ENCODE measurements around the gene SLC4A2. TPM values are rescaled to one million over a fixed set of nuclear protein-coding genes. Genes with fewer than 3 reads are reported as not detected.
"Not testable (repeated sequence)": the region's sequence is repeated elsewhere in the genome, so short reads cannot be mapped to it uniquely, and the experiment has no call there.

Gene SLC4A2
- total RNA-seq, 1 donor from 2014 or later, result 371 TPM

- Mint-ChIP-seq H3K4me1 (ENCODE audit: low read depth) (peaks cover 21% of the 10 kb centered on the region), H3K27ac (ENCODE audit: unreplicated experiment) (no peak overlapping the region), H3K4me3 (ENCODE audit: unreplicated experiment) (no peak overlapping the region), H3K36me3 (ENCODE audit: low read depth) (peaks cover 2% of the 10 kb centered on the region), H3K9me3 (ENCODE audit: low read depth) (no peaks in the 10 kb centered on the region), H3K27me3 (ENCODE audit: low read depth) (no peaks in the 10 kb centered on the region)
- no peak for TF ChIP-seq CTCF (IDR thresholded peaks at IDR 0.05)
- no peak for DNase-seq (ENCODE audit: low spot score)
These were observed 33.3 kb upstream of the SLC4A2 start for GRCh38 chr7:151025924-151026671.

- H3K4me1 Mint-ChIP-seq (ENCODE audit: low read depth), result peaks cover 21% of the 10 kb centered on the region
These were observed 32.3 kb upstream of the SLC4A2 start for GRCh38 chr7:151026771-151027727.

GRCh38 chr7:151027728-151028130 is 31.7 kb upstream of the SLC4A2 start:
- H3K36me3 Mint-ChIP-seq (ENCODE audit: low read depth), result not testable (repeated sequence)

More at GRCh38 chr7:151026771-151027727, 32.3 kb upstream of the SLC4A2 start:
- H3K36me3 Mint-ChIP-seq (ENCODE audit: low read depth); H3K27me3 Mint-ChIP-seq (ENCODE audit: low read depth); DNase-seq (ENCODE audit: low spot score); H3K9me3 Mint-ChIP-seq (ENCODE audit: low read depth): not testable (repeated sequence)
- peak overlapping the region; percentile 70 for H3K27ac Mint-ChIP-seq (ENCODE audit: unreplicated experiment)
- peak overlapping the region; percentile 95 for H3K4me3 Mint-ChIP-seq (ENCODE audit: unreplicated experiment)

GRCh38 chr7:151028131-151028947 is 31.1 kb upstream of the SLC4A2 start, which contains the start of gene ABCB8:
TSS of gene ABCB8 (plus strand) at chr7:151028450. CDS start at chr7:151028516, 66 bp downstream.
- Mint-ChIP-seq H3K27me3 (ENCODE audit: low read depth) (no peaks in the 10 kb centered on the region), H3K9me3 (ENCODE audit: low read depth) (no peaks in the 10 kb centered on the region), H3K36me3 (ENCODE audit: low read depth) (peaks cover 2% of the 10 kb centered on the region), H3K4me3 (ENCODE audit: unreplicated experiment) (peak within 1 kb of the TSS; percentile 95), H3K27ac (ENCODE audit: unreplicated experiment) (peak within 1 kb of the TSS; percentile 94), H3K4me1 (ENCODE audit: low read depth) (peaks cover 21% of the 10 kb centered on the region)
- no peak for DNase-seq (ENCODE audit: low spot score)
- TF ChIP-seq CTCF (IDR thresholded peaks at IDR 0.05), result peak; percentile 76

More at GRCh38 chr7:151027728-151028130, 31.7 kb upstream of the SLC4A2 start:
- peak overlapping the region; percentile 95 for H3K4me3 Mint-ChIP-seq (ENCODE audit: unreplicated experiment)
- H3K27ac Mint-ChIP-seq (ENCODE audit: unreplicated experiment), result peak overlapping the region; percentile 70
- not testable (repeated sequence) for H3K27me3 Mint-ChIP-seq (ENCODE audit: low read depth); H3K9me3 Mint-ChIP-seq (ENCODE audit: low read depth); DNase-seq (ENCODE audit: low spot score)
- H3K4me1 Mint-ChIP-seq (ENCODE audit: low read depth), result peaks cover 21% of the 10 kb centered on the region

GRCh38 chr7:151028948-151029501 is 30.4 kb upstream of the SLC4A2 start:
- H3K27me3 Mint-ChIP-seq (ENCODE audit: low read depth), result no peaks in the 10 kb centered on the region
- H3K4me3 Mint-ChIP-seq (ENCODE audit: unreplicated experiment), result peak overlapping the region; percentile 95
- TF ChIP-seq CTCF (IDR thresholded peaks at IDR 0.05), result peak; percentile 40
- DNase-seq (ENCODE audit: low spot score), result no peak
- H3K9me3 Mint-ChIP-seq (ENCODE audit: low read depth), result no peaks in the 10 kb centered on the region
- peaks cover 2% of the 10 kb centered on the region for H3K36me3 Mint-ChIP-seq (ENCODE audit: low read depth)
- H3K27ac Mint-ChIP-seq (ENCODE audit: unreplicated experiment), result peak overlapping the region; percentile 94
- peaks cover 21% of the 10 kb centered on the region for H3K4me1 Mint-ChIP-seq (ENCODE audit: low read depth)

Measured in chondrocyte (in vitro differentiated cells).